Right hindlimb (tissue), 1 donor: ENCODE results near the gene FBXL20.
"Not testable (repeated sequence)": the region's sequence is repeated elsewhere in the genome, so short reads cannot be mapped to it uniquely, and the experiment has no call there.

Experiments used
- DNase-seq: peaks from one replicate; pipeline ENCODE4 v3.0.0-alpha.2; 2018

FBXL20 gene

GRCh38 chr17:39380144-39380543 is 21.3 kb downstream of the FBXL20 start:
- DNase-seq, result no peak

GRCh38 chr17:39376434-39376833 is 25.0 kb downstream of the FBXL20 start:
- no peak for DNase-seq

- DNase-seq, result not testable (repeated sequence)
Observed at GRCh38 chr17:39367805-39368204, 33.6 kb downstream of the FBXL20 start.

- DNase-seq, result no peak
Observed at GRCh38 chr17:39365872-39366271, 35.6 kb downstream of the FBXL20 start.

GRCh38 chr17:39365242-39365641 is 36.2 kb downstream of the FBXL20 start:
- no peak for DNase-seq

GRCh38 chr17:39364236-39365025 is 37.0 kb downstream of the FBXL20 start:
- no peak for DNase-seq

- DNase-seq, result no peak
Observed at GRCh38 chr17:39361064-39361463, 40.4 kb downstream of the FBXL20 start.

GRCh38 chr17:39360537-39360936 is 40.9 kb downstream of the FBXL20 start:
- DNase-seq, result no peak

GRCh38 chr17:39359994-39360393 is 41.4 kb downstream of the FBXL20 start:
- no peak for DNase-seq

- DNase-seq, result no peak
Observed at GRCh38 chr17:39357986-39358385, 43.4 kb downstream of the FBXL20 start.

GRCh38 chr17:39357488-39357887 is 43.9 kb downstream of the FBXL20 start:
- DNase-seq, result no peak

- no peak for DNase-seq
Observed at GRCh38 chr17:39352986-39353385, 48.4 kb downstream of the FBXL20 start.

GRCh38 chr17:39352511-39352910 is 48.9 kb downstream of the FBXL20 start:
- DNase-seq, result no peak

GRCh38 chr17:39351508-39351907 is 49.9 kb downstream of the FBXL20 start:
- DNase-seq, result no peak

GRCh38 chr17:39349246-39349645 is 52.2 kb downstream of the FBXL20 start:
- DNase-seq, result no peak

- not testable (repeated sequence) for DNase-seq
Observed at GRCh38 chr17:39346863-39347262, 54.6 kb downstream of the FBXL20 start.

GRCh38 chr17:39341541-39341940 is 59.9 kb downstream of the FBXL20 start:
- no peak for DNase-seq

- no peak for DNase-seq
Observed at GRCh38 chr17:39340731-39341130, 60.7 kb downstream of the FBXL20 start.

GRCh38 chr17:39339272-39339671 is 62.2 kb downstream of the FBXL20 start:
- no peak for DNase-seq

- DNase-seq, result not testable (repeated sequence)
Observed at GRCh38 chr17:39337649-39338048, 63.8 kb downstream of the FBXL20 start.

GRCh38 chr17:39335704-39336223 is 65.7 kb downstream of the FBXL20 start:
- no peak for DNase-seq

GRCh38 chr17:39334008-39334744 is 67.2 kb downstream of the FBXL20 start:
- not testable (repeated sequence) for DNase-seq

- DNase-seq, result no peak
Observed at GRCh38 chr17:39332092-39332491, 69.3 kb downstream of the FBXL20 start.

- no peak for DNase-seq
Observed at GRCh38 chr17:39328815-39329214, 72.6 kb downstream of the FBXL20 start.
